GM19468 (cell line): Measurements from ENCODE around the gene CLUH.
"Not testable (repeated sequence)": the region's sequence is repeated elsewhere in the genome, so short reads cannot be mapped to it uniquely, and the experiment has no call there.

Experiments
- ATAC-seq: cut with Tn5 transposase; IDR thresholded peaks from one replicate; pipeline ENCODE4 v1.9.1; 2021; ENCODE audit warnings: mild to moderate bottlenecking, moderate library complexity, moderate number of reproducible peaks; ENCODE audit not compliant: unreplicated experiment; ENCODE audit errors: extremely low read depth

CLUH gene

GRCh38 chr17:2691069-2691871, 20.3 kb downstream of the CLUH start:
- no peak for ATAC-seq

- ATAC-seq = no peak
Measured at GRCh38 chr17:2690165-2691068, 21.1 kb downstream of the CLUH start.

- no peak for ATAC-seq
Measured at GRCh38 chr17:2689411-2690164, 22.0 kb downstream of the CLUH start.

- no peak for ATAC-seq
Measured at GRCh38 chr17:2688351-2689342, 22.9 kb downstream of the CLUH start.

- ATAC-seq = no peak
Measured at GRCh38 chr17:2687074-2687418, 24.5 kb downstream of the CLUH start.

GRCh38 chr17:2685696-2686095, 25.9 kb downstream of the CLUH start:
- no peak for ATAC-seq

- ATAC-seq = no peak
Measured at GRCh38 chr17:2684549-2684948, 27.0 kb downstream of the CLUH start.

- ATAC-seq = no peak
Measured at GRCh38 chr17:2683912-2684311, 27.7 kb downstream of the CLUH start.

GRCh38 chr17:2682176-2682938, 29.2 kb downstream of the CLUH start:
- no peak for ATAC-seq

GRCh38 chr17:2681650-2682049, 29.9 kb downstream of the CLUH start:
- no peak for ATAC-seq

- no peak for ATAC-seq
Measured at GRCh38 chr17:2680961-2681360, 30.6 kb downstream of the CLUH start.

- not testable (repeated sequence) for ATAC-seq
Measured at GRCh38 chr17:2679247-2679646, 32.3 kb downstream of the CLUH start.

GRCh38 chr17:2672026-2672425, 39.5 kb downstream of the CLUH start:
- ATAC-seq = no peak

GRCh38 chr17:2660410-2660809, 51.2 kb downstream of the CLUH start:
- not testable (repeated sequence) for ATAC-seq

- ATAC-seq = not testable (repeated sequence)
Measured at GRCh38 chr17:2659337-2659736, 52.2 kb downstream of the CLUH start.

GRCh38 chr17:2656283-2656682, 55.3 kb downstream of the CLUH start:
- ATAC-seq = no peak

GRCh38 chr17:2655546-2655945, 56.0 kb downstream of the CLUH start:
- no peak for ATAC-seq

GRCh38 chr17:2652911-2653310, 58.7 kb downstream of the CLUH start:
- not testable (repeated sequence) for ATAC-seq

GRCh38 chr17:2649191-2649590, 62.4 kb downstream of the CLUH start:
- ATAC-seq = no peak
